ENCODE data around the gene FAM83F. TPM values are rescaled to one million over a fixed set of nuclear protein-coding genes. Genes with fewer than 3 reads are reported as not detected.

The FAM83F gene
- total RNA-seq, 8 experiments from 2014 or later, result under 0.01 to 0.47 (median 0.22) TPM

GRCh38 chr22:39958009-39958711 lies 36.6 kb upstream of the FAM83F start:
- peaks cover 7 to 17% of the 10 kb centered on the region in 2 donors for H3K4me1 ChIP-seq (replicated peaks in 1 of 2)
- no peak overlapping the region for H3K4me3 ChIP-seq
- no peak for ATAC-seq (replicated peaks in 6 of 8)
- WGBS, 10 experiments, result 36 to 100% (median 80%) methylated on average over 1 to 7 of the region's 8 CpGs; no CpG with 5 or more reads in 1 of the 10 experiments
- in situ Hi-C loops (cut with MboI; ENCODE audit: low pct_unique_long_range_greater_than_20kb in 2 of 9, low sequenced_read_pairs in 9 of 9, unreplicated experiment in 9 of 9), result no loop called here
- H3K27ac ChIP-seq, result no peak overlapping the region

- peak in 6 of 8 experiments; percentile 18 to 62 (median 25) for ATAC-seq (replicated peaks in 6 of 8)
- Histone ChIP-seq H3K4me1 (replicated peaks in 1 of 2) (peaks cover 7 to 17% of the 10 kb centered on the region in 2 donors), H3K27ac (peak overlapping the region in 1 of 2 donors; percentile 39), H3K4me3 (no peak overlapping the region)
- 33 to 98% (median 78%) methylated on average over 1 to 8 of the region's 11 CpGs; no CpG with 5 or more reads in 1 of the 10 experiments for WGBS, 10 experiments
- in situ Hi-C loops (cut with MboI; ENCODE audit: low pct_unique_long_range_greater_than_20kb in 2 of 9, low sequenced_read_pairs in 9 of 9, unreplicated experiment in 9 of 9), result no loop called here
Observed at GRCh38 chr22:39958949-39959639, 35.7 kb upstream of the FAM83F start.

DNA sequence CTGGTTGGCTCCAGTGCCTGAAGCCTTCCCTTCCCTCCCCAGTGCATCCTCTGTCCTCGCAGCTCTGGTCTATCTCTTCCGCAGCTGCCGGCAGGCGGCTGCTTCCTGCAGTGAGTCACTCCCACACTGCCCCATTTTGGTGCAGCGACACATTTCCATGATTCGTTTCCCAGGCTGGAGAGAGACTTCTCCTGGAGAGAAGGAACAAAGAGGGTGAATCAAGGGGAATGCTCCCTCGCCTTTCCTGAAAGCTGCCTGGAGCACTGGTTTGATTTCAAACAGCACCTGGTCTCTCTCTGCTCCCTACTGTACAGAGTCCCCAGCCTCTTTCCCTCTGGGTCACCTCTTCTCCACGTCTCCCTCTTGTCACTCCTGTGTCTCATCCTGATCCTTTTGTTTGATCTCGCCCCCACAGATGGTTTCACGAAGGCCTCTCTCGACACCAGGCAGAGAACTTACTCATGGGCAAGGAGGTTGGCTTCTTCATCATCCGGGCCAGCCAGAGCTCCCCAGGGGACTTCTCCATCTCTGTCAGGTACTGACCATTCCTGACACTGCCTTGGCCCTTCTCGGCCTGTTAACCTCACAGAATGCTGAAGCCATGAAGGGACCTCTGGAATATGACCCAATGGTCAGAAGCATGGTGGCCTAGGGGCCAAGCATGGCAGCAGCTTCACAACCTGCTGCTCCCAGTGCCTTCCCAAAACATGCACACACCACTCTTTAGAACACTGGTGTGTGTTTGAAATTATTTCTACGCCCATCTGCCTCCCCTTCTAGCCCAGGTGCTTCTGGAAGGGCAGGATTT lies 34.9 kb upstream of the FAM83F start, which contains the start of gene TMA7B:
TMA7B (plus strand) TSS at position 758 of the 808 bp plus-strand sequence. CDS start 3,978 bp downstream, outside the sequence.
- 18 to 85% (median 47%) methylated on average over 1 to 7 of the region's 14 CpGs; no CpG with 5 or more reads in 1 of the 10 experiments for WGBS, 10 experiments
- ATAC-seq (replicated peaks in 6 of 8), result peak; percentile 89 to 98 (median 97)
- Histone ChIP-seq H3K27ac (peak within 1 kb of the TSS in 1 of 2 donors; percentile 39), H3K4me3 (no peak within 1 kb of the TSS), H3K4me1 (replicated peaks in 1 of 2) (peaks cover 7 to 17% of the 10 kb centered on the region in 2 donors)
- in situ Hi-C loops (cut with MboI; ENCODE audit: low pct_unique_long_range_greater_than_20kb in 2 of 9, low sequenced_read_pairs in 9 of 9, unreplicated experiment in 9 of 9), result no loop called here

DNA sequence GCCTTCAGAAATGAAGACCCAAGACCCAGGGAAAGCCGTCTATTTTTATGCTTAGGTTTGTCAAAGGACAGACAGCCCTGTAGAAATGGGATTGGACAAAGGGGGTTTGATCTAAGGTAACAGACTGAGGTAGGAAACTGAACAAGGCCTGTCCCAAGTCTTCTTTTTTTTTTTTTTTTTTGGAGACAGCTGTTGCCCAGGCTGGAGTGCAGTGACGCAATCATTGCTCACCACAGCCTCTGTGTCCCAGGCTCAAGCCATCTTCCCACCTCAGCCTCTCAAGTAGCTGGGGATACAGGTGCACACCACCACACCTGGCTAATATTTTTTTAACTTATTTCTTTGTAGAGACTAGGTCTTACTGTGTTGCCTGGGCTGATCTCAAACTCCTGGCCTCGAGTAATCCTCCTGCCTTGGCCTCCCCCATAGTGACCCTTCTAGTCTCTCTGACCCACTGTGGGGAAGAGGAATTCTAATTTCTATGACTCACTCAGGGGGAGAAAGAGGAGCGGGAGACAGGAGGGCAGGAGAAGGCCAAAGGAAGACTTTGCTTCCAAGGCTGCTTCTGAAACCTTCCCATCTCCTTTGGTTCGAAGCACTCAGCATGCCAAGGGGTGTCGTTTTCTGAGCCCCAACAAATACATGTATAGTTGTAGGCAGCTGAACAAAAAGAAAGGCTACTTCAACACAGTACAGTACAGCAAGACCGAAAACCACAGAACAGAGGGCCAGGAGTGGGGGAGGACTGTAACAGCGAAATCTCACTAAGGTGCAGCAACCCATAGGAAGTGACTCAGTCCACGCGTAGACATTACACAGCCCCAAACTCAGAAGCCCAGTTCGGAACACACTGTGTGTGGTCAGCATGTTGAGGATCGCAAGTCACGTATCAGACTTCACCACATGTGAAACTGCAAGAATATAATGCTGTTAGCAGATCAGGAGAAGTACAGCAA lies 33.7 kb upstream of the FAM83F start:
- WGBS, 10 experiments, result 13 to 100% (median 75%) methylated on average over 1 to 11 of the region's 13 CpGs; no CpG with 5 or more reads in 2 of the 10 experiments
- ATAC-seq (replicated peaks in 6 of 8), result peak in 2 of 8 experiments; percentile 44 to 74
- peaks cover 7 to 17% of the 10 kb centered on the region in 2 donors for H3K4me1 ChIP-seq (replicated peaks in 1 of 2)
- H3K27ac ChIP-seq, result no peak overlapping the region
- in situ Hi-C loops (cut with MboI; ENCODE audit: low pct_unique_long_range_greater_than_20kb in 2 of 9, low sequenced_read_pairs in 9 of 9, unreplicated experiment in 9 of 9), result no loop called here
- no peak overlapping the region for H3K4me3 ChIP-seq

DNA sequence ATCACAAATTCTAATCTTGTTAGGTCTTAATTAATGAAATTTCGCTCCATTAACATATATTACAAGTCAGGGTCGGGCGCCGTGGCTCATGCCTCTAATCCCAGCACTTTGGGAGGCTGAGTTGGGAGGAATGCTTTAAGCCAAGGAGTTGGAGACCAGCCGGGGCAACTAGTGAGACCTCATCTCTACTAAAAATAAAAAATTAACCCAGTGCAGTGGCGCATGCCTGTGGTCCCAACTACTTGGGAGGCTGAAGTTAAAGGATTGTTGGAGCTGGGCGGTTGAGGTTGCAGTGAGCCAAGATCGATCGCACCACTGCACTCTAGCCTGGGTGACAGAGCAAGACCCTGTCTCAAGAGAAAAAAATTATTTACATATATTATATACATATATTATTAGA lies 32.7 kb upstream of the FAM83F start:
- no peak overlapping the region for H3K4me3 ChIP-seq
- H3K27ac ChIP-seq, result no peak overlapping the region
- peaks cover 7 to 17% of the 10 kb centered on the region in 2 donors for H3K4me1 ChIP-seq (replicated peaks in 1 of 2)
- ATAC-seq (replicated peaks in 6 of 8), result no peak
- in situ Hi-C loops (cut with MboI; ENCODE audit: low pct_unique_long_range_greater_than_20kb in 2 of 9, low sequenced_read_pairs in 9 of 9, unreplicated experiment in 9 of 9), result no loop called here
- 20 to 96% (median 74%) methylated on average over 1 to 9 of the region's 9 CpGs; no CpG with 5 or more reads in 2 of the 10 experiments for WGBS, 10 experiments

DNA sequence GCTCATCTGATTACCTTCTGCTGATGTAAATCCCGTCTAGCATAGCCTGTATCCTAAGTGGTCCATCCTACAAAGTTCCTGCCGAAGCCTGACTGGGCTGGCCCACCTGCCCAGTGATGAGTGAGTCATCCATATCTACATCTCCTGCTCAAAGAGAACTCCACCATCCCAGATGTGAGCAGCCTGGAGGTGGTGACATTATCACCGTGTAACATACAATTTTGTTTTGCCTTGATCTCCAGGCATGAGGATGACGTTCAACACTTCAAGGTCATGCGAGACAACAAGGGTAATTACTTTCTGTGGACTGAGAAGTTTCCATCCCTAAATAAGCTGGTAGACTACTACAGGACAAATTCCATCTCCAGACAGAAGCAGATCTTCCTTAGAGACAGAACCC lies 29.0 kb upstream of the FAM83F start:
- Histone ChIP-seq H3K4me3 (no peak overlapping the region), H3K4me1 (replicated peaks in 1 of 2) (peaks cover 0 to 4% of the 10 kb centered on the region in 2 donors), H3K27ac (no peak overlapping the region)
- no peak for ATAC-seq (replicated peaks in 6 of 8)
- 17 to 100% (median 76%) methylated on average over 1 to 5 of the region's 5 CpGs; no CpG with 5 or more reads in 5 of the 10 experiments for WGBS, 10 experiments
- in situ Hi-C loops (cut with MboI; ENCODE audit: low pct_unique_long_range_greater_than_20kb in 2 of 9, low sequenced_read_pairs in 9 of 9, unreplicated experiment in 9 of 9), result no loop called here

DNA sequence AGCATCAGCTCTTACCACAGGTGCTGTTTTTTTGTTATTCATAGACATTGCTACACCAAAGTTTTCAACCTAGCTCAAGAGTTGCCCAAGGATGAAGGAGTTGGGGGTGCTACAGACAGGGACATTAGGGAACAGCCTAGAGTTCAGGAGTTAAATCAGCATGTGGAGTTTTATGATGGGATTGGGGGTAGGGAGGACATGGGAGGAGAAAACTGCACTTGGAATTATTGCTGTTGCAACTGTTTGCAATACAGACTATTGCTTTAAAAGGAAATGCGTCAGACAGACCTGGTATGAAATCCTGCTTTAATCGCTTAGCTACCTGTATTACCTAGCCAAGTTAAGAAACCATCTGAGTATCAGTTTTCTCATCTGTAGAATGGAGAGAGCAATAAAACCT lies 28.3 kb upstream of the FAM83F start:
- Histone ChIP-seq H3K4me3 (no peak overlapping the region), H3K27ac (no peak overlapping the region), H3K4me1 (replicated peaks in 1 of 2) (peaks cover 0 to 4% of the 10 kb centered on the region in 2 donors)
- 60 to 100% (median 83%) methylated on average over 1 to 2 of the region's 2 CpGs; no CpG with 5 or more reads in 3 of the 10 experiments for WGBS, 10 experiments
- ATAC-seq (replicated peaks in 6 of 8), result no peak
- in situ Hi-C loops (cut with MboI; ENCODE audit: low pct_unique_long_range_greater_than_20kb in 2 of 9, low sequenced_read_pairs in 9 of 9, unreplicated experiment in 9 of 9), result no loop called here

DNA sequence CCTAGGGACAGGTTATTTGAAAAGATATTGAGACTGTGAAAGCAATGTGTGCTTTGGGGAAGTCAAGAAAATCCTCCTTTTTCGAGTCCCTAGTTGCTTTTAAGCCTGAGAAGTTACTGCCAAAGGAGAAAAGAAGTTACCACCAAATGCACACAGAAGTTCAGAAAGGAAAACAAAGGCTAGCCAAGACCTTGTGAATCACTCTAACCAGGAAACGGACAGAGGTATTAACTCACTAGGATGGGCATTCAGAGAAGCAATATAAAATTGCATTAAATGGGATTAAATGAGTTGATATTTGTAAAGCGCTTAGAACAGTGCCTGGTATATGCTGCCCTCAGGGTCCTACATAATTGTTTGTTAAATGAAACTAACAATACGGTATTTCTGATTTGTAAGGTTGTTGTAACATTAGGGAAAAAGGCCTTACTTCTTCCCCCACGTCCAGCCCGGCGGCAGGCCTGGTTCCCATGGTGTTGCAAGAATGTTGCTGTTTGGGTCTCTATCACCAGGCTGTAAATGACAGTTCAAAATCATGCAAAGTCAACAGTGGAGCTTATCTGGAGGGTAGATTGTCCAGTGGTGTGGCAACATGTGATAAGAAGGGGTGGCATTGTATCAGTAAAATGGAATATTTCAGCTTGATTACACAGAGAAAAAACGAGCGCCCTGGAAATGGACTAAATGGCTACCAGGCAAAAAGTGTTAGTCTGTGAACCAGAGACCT lies 27.5 kb upstream of the FAM83F start:
- ATAC-seq (replicated peaks in 6 of 8), result no peak
- Histone ChIP-seq H3K4me3 (no peak overlapping the region), H3K27ac (no peak overlapping the region), H3K4me1 (replicated peaks in 1 of 2) (peaks cover 0 to 4% of the 10 kb centered on the region in 2 donors)
- 41 to 89% (median 57%) methylated on average over 1 to 9 of the region's 9 CpGs for WGBS, 10 experiments
- in situ Hi-C loops (cut with MboI; ENCODE audit: low pct_unique_long_range_greater_than_20kb in 2 of 9, low sequenced_read_pairs in 9 of 9, unreplicated experiment in 9 of 9), result no loop called here

DNA sequence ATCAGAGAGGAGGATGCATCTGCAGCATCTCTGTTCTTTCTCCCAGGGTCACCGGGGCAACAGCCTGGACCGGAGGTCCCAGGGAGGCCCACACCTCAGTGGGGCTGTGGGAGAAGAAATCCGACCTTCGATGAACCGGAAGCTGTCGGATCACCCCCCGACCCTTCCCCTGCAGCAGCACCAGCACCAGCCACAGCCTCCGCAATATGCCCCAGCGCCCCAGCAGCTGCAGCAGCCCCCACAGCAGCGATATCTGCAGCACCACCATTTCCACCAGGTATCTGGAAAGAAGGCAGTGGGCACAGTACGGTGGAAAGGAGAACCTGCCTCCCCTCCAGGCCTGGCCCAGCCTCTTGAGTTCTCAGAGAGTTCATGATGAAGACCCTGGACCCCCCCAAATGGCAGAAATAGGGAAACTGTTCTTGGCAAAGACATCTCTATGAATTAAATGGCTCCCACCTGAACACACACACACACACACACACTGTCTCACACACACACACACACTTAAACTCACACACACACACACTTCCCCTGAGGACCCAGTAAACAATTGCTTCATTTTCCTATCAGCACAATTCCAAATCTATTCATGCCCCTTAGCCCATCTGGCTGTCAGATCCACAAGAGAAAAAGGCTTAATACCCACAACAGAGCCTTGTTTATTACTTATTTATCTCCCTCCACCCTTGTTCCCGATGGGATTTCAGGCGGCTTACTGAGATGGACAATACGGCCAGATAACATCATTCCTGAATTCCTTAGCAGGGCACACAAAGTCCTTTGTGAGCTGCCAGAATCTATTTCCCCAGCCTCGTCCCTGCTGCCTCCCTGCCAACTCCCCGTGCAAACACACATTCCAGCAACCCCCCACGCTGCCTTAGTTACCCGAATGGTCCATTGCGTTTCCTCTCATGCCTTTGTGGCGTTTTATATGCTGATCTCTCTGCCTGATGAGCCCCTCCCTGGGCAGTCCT lies 26.5 kb upstream of the FAM83F start:
- Histone ChIP-seq H3K27ac (no peak overlapping the region), H3K4me1 (replicated peaks in 1 of 2) (peaks cover 3 to 4% of the 10 kb centered on the region in 2 donors), H3K4me3 (no peak overlapping the region)
- 0 to 80% (median 36%) methylated on average over 1 to 10 of the region's 20 CpGs; no CpG with 5 or more reads in 2 of the 10 experiments for WGBS, 10 experiments
- in situ Hi-C loops (cut with MboI; ENCODE audit: low pct_unique_long_range_greater_than_20kb in 2 of 9, low sequenced_read_pairs in 9 of 9, unreplicated experiment in 9 of 9), result no loop called here
- ATAC-seq (replicated peaks in 6 of 8), result peak in 3 of 8 experiments; percentile 39 to 88 (median 53)

DNA sequence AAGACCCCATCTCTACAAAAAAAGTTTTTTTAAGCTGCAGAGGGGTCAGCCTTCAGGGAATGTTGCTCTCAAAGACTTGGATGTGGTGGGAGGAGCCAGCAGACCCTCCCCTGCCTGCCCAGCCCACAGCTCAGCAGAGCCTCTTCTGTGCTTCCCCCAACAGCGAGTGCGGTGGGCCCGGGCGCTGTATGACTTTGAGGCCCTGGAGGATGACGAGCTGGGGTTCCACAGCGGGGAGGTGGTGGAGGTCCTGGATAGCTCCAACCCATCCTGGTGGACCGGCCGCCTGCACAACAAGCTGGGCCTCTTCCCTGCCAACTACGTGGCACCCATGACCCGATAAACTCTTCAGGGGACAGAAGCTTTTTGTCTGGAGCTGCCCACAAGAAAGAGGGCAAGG lies 24.0 kb upstream of the FAM83F start:
- Histone ChIP-seq H3K27ac (no peak overlapping the region), H3K4me1 (replicated peaks in 1 of 2) (peaks cover 3 to 4% of the 10 kb centered on the region in 2 donors), H3K4me3 (no peak overlapping the region)
- WGBS, 10 experiments, result 60 to 90% (median 83%) methylated on average over 1 to 6 of the region's 10 CpGs; no CpG with 5 or more reads in 5 of the 10 experiments
- in situ Hi-C loops (cut with MboI; ENCODE audit: low pct_unique_long_range_greater_than_20kb in 2 of 9, low sequenced_read_pairs in 9 of 9, unreplicated experiment in 9 of 9), result no loop called here
- ATAC-seq (replicated peaks in 6 of 8), result no peak
